HG03439 (cell line): ENCODE measurements around the gene ADAM10.
A peak's percentile ranks its signal among the peaks of the same experiment; 100 is the strongest.

Experiments used
- ATAC-seq: cut with Tn5 transposase; IDR thresholded peaks from one replicate; pipeline ENCODE4 v1.9.1; 2021; ENCODE audit warnings: mild to moderate bottlenecking, moderate library complexity; ENCODE audit not compliant: unreplicated experiment

Gene ADAM10

GRCh38 chr15:58760385-58761009, 11.0 kb upstream of the ADAM10 start:
- ATAC-seq, result no peak

- ATAC-seq, result no peak
Observed at GRCh38 chr15:58758141-58758540, 8.6 kb upstream of the ADAM10 start.

GRCh38 chr15:58755956-58756355, 6.4 kb upstream of the ADAM10 start:
- no peak for ATAC-seq

- ATAC-seq, result no peak
Observed at GRCh38 chr15:58755350-58755749, 5.8 kb upstream of the ADAM10 start.

- no peak for ATAC-seq
Observed at GRCh38 chr15:58752716-58753115, 3.2 kb upstream of the ADAM10 start.

- ATAC-seq, result peak; percentile 33
Observed at GRCh38 chr15:58748852-58749531, 515 bp downstream of the ADAM10 start.

GRCh38 chr15:58748040-58748851, 1.3 kb downstream of the ADAM10 start:
- no peak for ATAC-seq

GRCh38 chr15:58746174-58746573, 3.3 kb downstream of the ADAM10 start:
- ATAC-seq, result no peak

GRCh38 chr15:58742819-58743502, 6.5 kb downstream of the ADAM10 start:
- no peak for ATAC-seq

- no peak for ATAC-seq
Observed at GRCh38 chr15:58742022-58742813, 7.3 kb downstream of the ADAM10 start.

- ATAC-seq, result no peak
Observed at GRCh38 chr15:58741032-58741431, 8.5 kb downstream of the ADAM10 start.

- ATAC-seq, result no peak
Observed at GRCh38 chr15:58740436-58740835, 9.1 kb downstream of the ADAM10 start.

GRCh38 chr15:58738046-58738707, 11.3 kb downstream of the ADAM10 start:
- no peak for ATAC-seq

GRCh38 chr15:58737298-58737697, 12.2 kb downstream of the ADAM10 start:
- ATAC-seq, result no peak

GRCh38 chr15:58736018-58736643, 13.4 kb downstream of the ADAM10 start:
- no peak for ATAC-seq

GRCh38 chr15:58734859-58735258, 14.6 kb downstream of the ADAM10 start:
- no peak for ATAC-seq

GRCh38 chr15:58732625-58733363, 16.7 kb downstream of the ADAM10 start:
- ATAC-seq, result no peak

GRCh38 chr15:58731756-58732535, 17.6 kb downstream of the ADAM10 start:
- ATAC-seq, result no peak
